Neural crest cell (in vitro differentiated cells): Measurements from ENCODE around the gene MEGF11. TPM values are rescaled to one million over a fixed set of nuclear protein-coding genes. Genes with fewer than 3 reads are reported as not detected.

Source experiments
- DNase-seq: peaks from one replicate; pipeline ENCODE4 v3.0.0; 2021; ENCODE audit warnings: low read depth, mixed read lengths, low spot score
- H3K27ac Mint-ChIP-seq: one replicate; pipeline ENCODE4 v1.8.0; 2021; ENCODE audit warnings: mild to moderate bottlenecking, mixed read lengths; ENCODE audit not compliant: unreplicated experiment
- H3K27me3 Mint-ChIP-seq: 2 replicates; pipeline ENCODE4 v1.8.0; 2021; ENCODE audit warnings: low read depth, mild to moderate bottlenecking, mixed read lengths
- H3K36me3 Mint-ChIP-seq: 2 replicates; pipeline ENCODE4 v1.8.0; 2021; ENCODE audit warnings: low read depth, mild to moderate bottlenecking, mixed read lengths
- H3K4me1 Mint-ChIP-seq: 2 replicates; pipeline ENCODE4 v1.8.0; 2021; ENCODE audit warnings: mixed read lengths
- H3K4me3 Mint-ChIP-seq: one replicate; pipeline ENCODE4 v1.8.0; 2021; ENCODE audit warnings: mild to moderate bottlenecking, mixed read lengths
- H3K9me3 Mint-ChIP-seq: 2 replicates; pipeline ENCODE4 v1.8.0; 2021; ENCODE audit warnings: mixed read lengths
- total RNA-seq: library from RNA; stranded (reverse); gene quantifications from 2 replicates; pipeline ENCODE4 v1.2.1, GENCODE V29; 2021
- TF ChIP-seq, protein P1 (sequence below): fragments of 200-600 bp; sonication (generic); conservative IDR thresholded peaks from 2 replicates; pipeline ENCODE4 v1.5.0; 2021; ENCODE audit warnings: antibody characterized with exemption, mild to moderate bottlenecking

The MEGF11 gene
- total RNA-seq, 1 donor from 2014 or later = 0.49 TPM

GRCh38 chr15:65903296-65904073, 350.1 kb downstream of the MEGF11 start:
- no peak for DNase-seq
- H3K27ac Mint-ChIP-seq = peak overlapping the region; percentile 29
- no peak overlapping the region for H3K4me3 Mint-ChIP-seq
- peaks cover 10% of the 10 kb centered on the region for H3K4me1 Mint-ChIP-seq
- H3K36me3 Mint-ChIP-seq = peaks cover 3% of the 10 kb centered on the region
- no peaks in the 10 kb centered on the region for H3K9me3 Mint-ChIP-seq
- TF ChIP-seq, protein P1, sequence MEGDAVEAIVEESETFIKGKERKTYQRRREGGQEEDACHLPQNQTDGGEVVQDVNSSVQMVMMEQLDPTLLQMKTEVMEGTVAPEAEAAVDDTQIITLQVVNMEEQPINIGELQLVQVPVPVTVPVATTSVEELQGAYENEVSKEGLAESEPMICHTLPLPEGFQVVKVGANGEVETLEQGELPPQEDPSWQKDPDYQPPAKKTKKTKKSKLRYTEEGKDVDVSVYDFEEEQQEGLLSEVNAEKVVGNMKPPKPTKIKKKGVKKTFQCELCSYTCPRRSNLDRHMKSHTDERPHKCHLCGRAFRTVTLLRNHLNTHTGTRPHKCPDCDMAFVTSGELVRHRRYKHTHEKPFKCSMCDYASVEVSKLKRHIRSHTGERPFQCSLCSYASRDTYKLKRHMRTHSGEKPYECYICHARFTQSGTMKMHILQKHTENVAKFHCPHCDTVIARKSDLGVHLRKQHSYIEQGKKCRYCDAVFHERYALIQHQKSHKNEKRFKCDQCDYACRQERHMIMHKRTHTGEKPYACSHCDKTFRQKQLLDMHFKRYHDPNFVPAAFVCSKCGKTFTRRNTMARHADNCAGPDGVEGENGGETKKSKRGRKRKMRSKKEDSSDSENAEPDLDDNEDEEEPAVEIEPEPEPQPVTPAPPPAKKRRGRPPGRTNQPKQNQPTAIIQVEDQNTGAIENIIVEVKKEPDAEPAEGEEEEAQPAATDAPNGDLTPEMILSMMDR = no peak
- H3K27me3 Mint-ChIP-seq = no peaks in the 10 kb centered on the region

- TF ChIP-seq, protein P1 = no peak
- Mint-ChIP-seq H3K4me1 (peaks cover 10% of the 10 kb centered on the region), H3K36me3 (peaks cover 3% of the 10 kb centered on the region), H3K27me3 (no peaks in the 10 kb centered on the region), H3K27ac (no peak overlapping the region), H3K4me3 (no peak overlapping the region), H3K9me3 (no peaks in the 10 kb centered on the region)
- DNase-seq = no peak
Observed at GRCh38 chr15:65902373-65902772, 351.2 kb downstream of the MEGF11 start.

DNA sequence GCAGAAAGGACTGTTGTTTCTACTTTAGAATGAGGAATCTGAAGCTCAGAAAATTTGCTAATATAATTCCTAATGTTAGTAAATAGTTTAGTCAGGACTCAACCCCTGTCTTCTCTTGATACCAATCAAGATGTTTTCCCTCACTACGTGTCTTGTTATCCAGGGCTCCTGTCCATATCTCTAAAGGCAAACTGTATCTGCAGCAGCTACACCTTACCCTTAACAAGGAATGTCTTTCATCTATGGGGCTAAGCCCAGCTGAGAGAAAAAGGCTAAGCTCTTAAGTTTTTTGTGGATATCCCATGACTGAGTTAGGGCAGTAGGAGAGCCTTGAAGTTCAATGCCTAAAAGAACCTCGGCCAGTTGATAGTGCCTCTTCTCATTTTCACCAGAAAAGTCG, 351.7 kb downstream of the MEGF11 start:
- H3K36me3 Mint-ChIP-seq = peaks cover 3% of the 10 kb centered on the region
- H3K9me3 Mint-ChIP-seq = no peaks in the 10 kb centered on the region
- no peak overlapping the region for H3K4me3 Mint-ChIP-seq
- H3K27ac Mint-ChIP-seq = no peak overlapping the region
- H3K4me1 Mint-ChIP-seq = peaks cover 10% of the 10 kb centered on the region
- TF ChIP-seq, protein P1 = no peak
- DNase-seq = no peak
- no peaks in the 10 kb centered on the region for H3K27me3 Mint-ChIP-seq

GRCh38 chr15:65901336-65901735, 352.2 kb downstream of the MEGF11 start:
- TF ChIP-seq, protein P1 = no peak
- no peak for DNase-seq
- Mint-ChIP-seq H3K27ac (no peak overlapping the region), H3K4me3 (no peak overlapping the region), H3K36me3 (peaks cover 3% of the 10 kb centered on the region), H3K4me1 (peaks cover 10% of the 10 kb centered on the region), H3K9me3 (no peaks in the 10 kb centered on the region), H3K27me3 (no peaks in the 10 kb centered on the region)

- Mint-ChIP-seq H3K27me3 (no peaks in the 10 kb centered on the region), H3K27ac (no peak overlapping the region), H3K4me3 (no peak overlapping the region), H3K4me1 (peaks cover 10% of the 10 kb centered on the region), H3K9me3 (no peaks in the 10 kb centered on the region), H3K36me3 (peaks cover 3% of the 10 kb centered on the region)
- no peak for DNase-seq
- TF ChIP-seq, protein P1 = no peak
Observed at GRCh38 chr15:65900488-65900887, 353.1 kb downstream of the MEGF11 start.
